VCaP (cell line): ENCODE data around the gene PNPT1.

Source experiments
- H3K27ac ChIP-seq: fragments of 450-650 bp; 2 replicates; pipeline ENCODE4 v1.5.1; 2017
- CTCF ChIP-seq: fragments of 450-650 bp; conservative IDR thresholded peaks from 2 replicates; pipeline ENCODE4 v1.5.1; 2017; ENCODE audit warnings: mild to moderate bottlenecking, moderate library complexity

PNPT1 gene

DNA sequence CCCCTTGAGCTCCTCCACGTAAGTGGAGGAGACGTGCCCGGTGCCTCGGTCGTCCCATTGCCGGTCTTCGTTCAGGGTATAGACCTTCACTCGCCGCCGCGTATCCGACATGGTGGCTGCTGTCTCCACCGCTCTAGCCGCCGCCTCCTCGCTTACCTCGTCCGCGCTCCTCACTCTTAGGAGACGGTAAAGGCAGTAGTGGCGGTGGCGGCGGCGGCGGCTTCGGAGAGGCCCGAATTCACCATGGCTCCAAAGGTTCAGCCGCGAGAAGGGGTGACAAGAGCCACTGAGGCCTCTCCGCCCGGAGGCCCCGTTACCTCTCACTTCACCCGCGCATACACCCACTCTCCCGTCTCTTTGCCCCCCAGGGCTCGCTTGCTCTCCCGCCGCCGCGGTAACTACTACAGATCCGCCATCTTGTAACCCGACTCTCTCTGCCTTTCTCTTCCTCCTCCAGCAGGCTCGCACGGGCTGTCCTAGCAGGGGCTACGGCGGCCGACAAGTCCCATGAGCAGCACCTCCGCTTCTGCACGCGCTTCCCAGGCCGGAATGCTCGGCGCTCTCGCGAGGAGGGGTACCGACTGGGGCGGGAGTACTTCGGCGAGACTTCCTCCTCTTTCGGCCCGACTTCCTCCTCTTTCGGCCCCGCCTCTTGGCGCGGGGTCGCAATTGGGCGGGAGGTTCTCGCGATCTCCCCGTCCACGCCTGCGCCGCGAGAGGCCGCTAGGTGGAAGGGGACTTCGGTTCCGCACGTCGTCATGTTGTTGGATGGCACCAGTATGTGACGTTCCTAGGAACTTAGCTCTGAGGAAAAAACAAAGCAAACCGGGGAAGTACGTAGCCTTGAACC, 76.2 kb downstream of the PNPT1 start, which contains the start of gene PPP4R3B:
Gene PPP4R3B, minus strand, starts transcription at position 448 of the 850 bp plus-strand sequence. Its CDS starts 337 bp downstream, at position 111.
- peak; percentile 52 for TF ChIP-seq CTCF
- H3K27ac ChIP-seq: peak within 1 kb of the TSS; percentile 99

GRCh38 chr2:55616551-55617174, 77.0 kb downstream of the PNPT1 start:
- H3K27ac ChIP-seq: peak overlapping the region; percentile 99
- TF ChIP-seq CTCF: no peak

GRCh38 chr2:55611997-55612396, 81.6 kb downstream of the PNPT1 start:
- no peak overlapping the region for H3K27ac ChIP-seq
- TF ChIP-seq CTCF: no peak

DNA sequence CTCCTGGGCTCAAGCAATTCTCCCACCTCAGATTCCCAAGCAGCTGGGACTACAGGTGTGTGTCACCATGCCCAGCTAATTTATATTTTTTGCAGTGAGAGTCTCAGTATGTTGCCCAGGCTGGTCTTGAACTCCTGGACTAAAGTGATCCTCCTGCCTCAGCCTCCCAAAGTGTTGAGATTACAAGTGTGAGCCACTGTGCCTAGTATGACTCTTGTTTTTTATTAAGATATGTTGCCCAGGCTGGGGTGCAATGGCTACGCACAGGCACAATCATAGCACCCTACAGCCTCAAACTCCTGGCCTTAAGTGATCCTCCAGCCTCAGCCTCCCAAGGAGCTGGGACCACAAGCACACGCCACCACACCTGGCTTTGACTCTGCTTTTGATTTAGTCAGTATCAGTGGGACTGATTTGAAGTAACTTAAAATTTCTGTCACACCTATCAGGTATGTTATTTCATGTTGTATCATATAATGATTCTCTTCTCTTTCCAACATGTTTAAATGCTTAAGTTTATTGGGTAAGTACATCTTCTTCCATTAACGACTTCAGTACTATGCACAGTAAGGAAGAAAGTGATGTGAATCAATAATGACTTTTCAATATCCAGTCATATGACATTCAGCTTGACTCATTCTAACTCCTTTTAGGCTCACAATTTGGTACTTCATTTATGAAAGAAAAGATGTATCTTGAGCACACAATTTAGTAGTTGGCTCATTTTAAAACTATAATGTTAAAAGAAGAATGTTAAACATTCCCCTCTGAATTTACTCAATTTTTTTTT, 82.5 kb downstream of the PNPT1 start:
- no peak for TF ChIP-seq CTCF
- H3K27ac ChIP-seq: no peak overlapping the region

DNA sequence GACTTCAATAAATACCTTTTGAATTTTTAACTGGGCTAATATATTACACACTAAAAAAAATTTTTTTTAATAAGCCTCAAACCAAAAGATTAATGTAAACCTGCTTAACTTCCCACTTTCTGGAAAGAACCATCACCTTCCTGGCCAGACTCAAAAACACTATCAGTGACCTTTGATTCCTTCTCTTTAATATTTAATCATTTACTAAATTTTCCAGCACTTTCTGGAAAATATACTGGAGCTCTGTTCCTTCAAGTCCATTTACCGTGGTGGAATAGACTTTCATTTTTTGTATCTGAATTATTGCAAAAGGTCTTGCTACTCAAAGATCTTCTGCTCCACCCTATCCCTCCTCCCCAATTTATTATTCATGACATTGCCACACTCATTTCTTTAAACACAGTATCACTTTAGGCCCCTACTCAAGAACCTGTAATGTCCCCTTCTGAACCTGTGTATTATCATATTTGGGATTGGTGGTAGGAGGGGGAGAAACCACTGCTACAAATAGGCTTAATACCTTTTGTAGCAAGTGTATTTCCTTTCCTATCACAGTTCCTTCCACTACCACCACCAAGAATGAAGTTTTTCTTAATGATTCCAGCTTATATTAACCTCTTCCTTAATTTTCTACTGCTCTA, 83.6 kb downstream of the PNPT1 start:
- H3K27ac ChIP-seq: no peak overlapping the region
- no peak for TF ChIP-seq CTCF

- H3K27ac ChIP-seq: no peak overlapping the region
- no peak for TF ChIP-seq CTCF
These were observed 84.3 kb downstream of the PNPT1 start for GRCh38 chr2:55609193-55609794.
